ENCODE measurements around the gene NTSR1. TPM values are rescaled to one million over a fixed set of nuclear protein-coding genes. Genes with fewer than 3 reads are reported as not detected.

NTSR1 gene
- total and polyA plus RNA-seq, 2 experiments from 2014 or later = not detected

DNA sequence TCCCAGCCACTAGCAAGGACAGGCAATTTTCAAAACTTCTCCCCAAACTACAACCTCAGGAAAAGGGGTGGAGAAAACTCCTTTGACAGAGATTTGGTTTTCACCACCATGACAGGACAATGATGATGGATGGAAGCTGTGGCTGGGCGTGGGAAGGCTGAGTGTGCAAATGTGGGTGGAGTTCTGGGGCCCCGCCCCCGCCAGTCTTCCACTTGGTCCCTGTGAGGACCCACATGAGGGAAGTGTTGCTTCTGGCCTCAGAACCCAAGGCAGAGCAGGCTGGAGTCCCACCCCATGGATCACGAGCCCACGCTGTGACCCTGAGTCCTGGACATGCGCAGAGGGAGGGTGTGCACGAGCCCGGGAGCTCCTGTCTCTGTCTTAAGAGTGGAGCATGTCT is 66.1 kb downstream of the NTSR1 start:
- Histone ChIP-seq H3K9me3 (ENCODE audit: low read depth) (no peaks in the 10 kb centered on the region), H3K4me3 (no peak overlapping the region), H3K27ac (no peak overlapping the region), H3K4me2 (ENCODE audit: unreplicated experiment) (no peak overlapping the region), H3K27me3 (replicated peaks; ENCODE audit: insufficient read depth) (no peaks in the 10 kb centered on the region), H3K79me2 (ENCODE audit: insufficient read depth) (no peaks in the 10 kb centered on the region), H3K36me3 (ENCODE audit: low read depth) (no peaks in the 10 kb centered on the region), H4K20me1 (ENCODE audit: insufficient read depth) (no peaks in the 10 kb centered on the region), H3F3A (ENCODE audit: insufficient read depth) (no peaks in the 10 kb centered on the region), H2AFZ (no peak overlapping the region), H3K9ac (no peak overlapping the region), H3K4me1 (ENCODE audit: insufficient read depth) (peaks cover 6% of the 10 kb centered on the region), H3K9me2 (ENCODE audit: insufficient read depth) (no peaks in the 10 kb centered on the region)
- 50 to 61% methylated on average over 8 of the region's 8 CpGs for WGBS, 2 experiments (ENCODE audit: low coverage in 1 of 2, low lambda C conversion rate in 2 of 2, missing lambda C conversion rate in 2 of 2)
- DNase-seq = no peak
- in situ Hi-C loops (cut with MboI) = loop anchor here (25.0 kb wide), 1 partner anchor 262 kb away; no protein-coding TSS in a partner anchor
- no peak for TF ChIP-seq EZH2 (IDR thresholded peaks at IDR 0.05; ENCODE audit: insufficient read depth, poor library complexity, severe bottlenecking)
- no peak for TF ChIP-seq EZH2phosphoT487 (IDR thresholded peaks at IDR 0.05; ENCODE audit: insufficient read depth, low read depth)

GRCh38 chr20:62775206-62775605 is 66.6 kb downstream of the NTSR1 start:
- no peak for TF ChIP-seq EZH2 (IDR thresholded peaks at IDR 0.05; ENCODE audit: insufficient read depth, poor library complexity, severe bottlenecking)
- no peak overlapping the region for H3K4me2 ChIP-seq (ENCODE audit: unreplicated experiment)
- H3K27me3 ChIP-seq (replicated peaks; ENCODE audit: insufficient read depth) = no peaks in the 10 kb centered on the region
- no peaks in the 10 kb centered on the region for H4K20me1 ChIP-seq (ENCODE audit: insufficient read depth)
- no peak for DNase-seq
- H3K9me3 ChIP-seq (ENCODE audit: low read depth) = no peaks in the 10 kb centered on the region
- no peaks in the 10 kb centered on the region for H3K36me3 ChIP-seq (ENCODE audit: low read depth)
- H3K9ac ChIP-seq = no peak overlapping the region
- 79 to 82% methylated on average over 9 of the region's 9 CpGs for WGBS, 2 experiments (ENCODE audit: low coverage in 1 of 2, low lambda C conversion rate in 2 of 2, missing lambda C conversion rate in 2 of 2)
- H3K27ac ChIP-seq = no peak overlapping the region
- H2AFZ ChIP-seq = no peak overlapping the region
- no peaks in the 10 kb centered on the region for H3F3A ChIP-seq (ENCODE audit: insufficient read depth)
- peaks cover 6% of the 10 kb centered on the region for H3K4me1 ChIP-seq (ENCODE audit: insufficient read depth)
- H3K79me2 ChIP-seq (ENCODE audit: insufficient read depth) = no peaks in the 10 kb centered on the region
- no peak overlapping the region for H3K4me3 ChIP-seq
- in situ Hi-C loops (cut with MboI) = loop anchor here (25.0 kb wide), 1 partner anchor 263 kb away; no protein-coding TSS in a partner anchor
- no peaks in the 10 kb centered on the region for H3K9me2 ChIP-seq (ENCODE audit: insufficient read depth)

DNA sequence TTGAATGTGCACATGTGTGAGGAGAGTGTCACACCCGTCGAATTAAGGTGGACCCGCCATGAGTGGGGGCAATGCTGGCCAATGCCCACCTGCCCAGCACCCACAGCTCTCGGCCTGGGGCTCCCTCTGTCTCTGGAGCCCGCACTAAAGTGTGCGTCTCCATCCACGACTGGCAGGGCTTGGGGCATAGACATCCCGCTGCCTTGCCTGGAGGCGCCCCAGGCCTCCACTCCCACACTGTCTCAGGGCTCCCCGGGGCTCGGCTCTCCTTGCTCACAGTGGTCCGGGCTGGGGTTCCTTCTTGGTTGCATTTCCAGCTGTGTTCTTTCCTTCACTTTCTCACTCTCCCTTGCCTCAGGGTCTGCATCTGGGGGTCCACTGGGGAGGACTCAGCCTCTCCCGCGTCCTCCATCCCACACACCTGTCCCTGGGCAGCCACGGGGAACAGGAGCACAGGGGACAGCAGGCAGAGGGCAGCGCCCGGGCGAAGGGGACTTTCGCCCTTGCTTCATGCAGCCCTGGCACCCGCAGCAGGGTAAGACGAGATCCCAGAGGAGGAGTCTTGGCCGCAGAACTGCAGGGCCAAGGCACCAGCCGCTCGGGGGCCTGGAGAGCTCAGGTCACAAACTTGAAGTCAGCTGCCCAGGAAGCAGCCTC is 67.5 kb downstream of the NTSR1 start:
- WGBS, 2 experiments (ENCODE audit: low coverage in 1 of 2, low lambda C conversion rate in 2 of 2, missing lambda C conversion rate in 2 of 2) = 69 to 70% methylated on average over 24 of the region's 24 CpGs
- peaks cover 6% of the 10 kb centered on the region for H3K4me1 ChIP-seq (ENCODE audit: insufficient read depth)
- no peak overlapping the region for H3K27ac ChIP-seq
- TF ChIP-seq EZH2phosphoT487 (IDR thresholded peaks at IDR 0.05; ENCODE audit: insufficient read depth, low read depth) (no peak), EZH2 (IDR thresholded peaks at IDR 0.05; ENCODE audit: insufficient read depth, poor library complexity, severe bottlenecking) (no peak)
- H3K27me3 ChIP-seq (replicated peaks; ENCODE audit: insufficient read depth) = no peaks in the 10 kb centered on the region
- H3K36me3 ChIP-seq (ENCODE audit: low read depth) = no peaks in the 10 kb centered on the region
- H3K9ac ChIP-seq = no peak overlapping the region
- H3F3A ChIP-seq (ENCODE audit: insufficient read depth) = no peaks in the 10 kb centered on the region
- H2AFZ ChIP-seq = no peak overlapping the region
- DNase-seq = no peak
- in situ Hi-C loops (cut with MboI) = loop anchor here (25.0 kb wide), 1 partner anchor 264 kb away; no protein-coding TSS in a partner anchor
- H3K79me2 ChIP-seq (ENCODE audit: insufficient read depth) = no peaks in the 10 kb centered on the region
- no peaks in the 10 kb centered on the region for H3K9me3 ChIP-seq (ENCODE audit: low read depth)
- no peak overlapping the region for H3K4me2 ChIP-seq (ENCODE audit: unreplicated experiment)
- H3K4me3 ChIP-seq = no peak overlapping the region
- H4K20me1 ChIP-seq (ENCODE audit: insufficient read depth) = no peaks in the 10 kb centered on the region
- no peaks in the 10 kb centered on the region for H3K9me2 ChIP-seq (ENCODE audit: insufficient read depth)

DNA sequence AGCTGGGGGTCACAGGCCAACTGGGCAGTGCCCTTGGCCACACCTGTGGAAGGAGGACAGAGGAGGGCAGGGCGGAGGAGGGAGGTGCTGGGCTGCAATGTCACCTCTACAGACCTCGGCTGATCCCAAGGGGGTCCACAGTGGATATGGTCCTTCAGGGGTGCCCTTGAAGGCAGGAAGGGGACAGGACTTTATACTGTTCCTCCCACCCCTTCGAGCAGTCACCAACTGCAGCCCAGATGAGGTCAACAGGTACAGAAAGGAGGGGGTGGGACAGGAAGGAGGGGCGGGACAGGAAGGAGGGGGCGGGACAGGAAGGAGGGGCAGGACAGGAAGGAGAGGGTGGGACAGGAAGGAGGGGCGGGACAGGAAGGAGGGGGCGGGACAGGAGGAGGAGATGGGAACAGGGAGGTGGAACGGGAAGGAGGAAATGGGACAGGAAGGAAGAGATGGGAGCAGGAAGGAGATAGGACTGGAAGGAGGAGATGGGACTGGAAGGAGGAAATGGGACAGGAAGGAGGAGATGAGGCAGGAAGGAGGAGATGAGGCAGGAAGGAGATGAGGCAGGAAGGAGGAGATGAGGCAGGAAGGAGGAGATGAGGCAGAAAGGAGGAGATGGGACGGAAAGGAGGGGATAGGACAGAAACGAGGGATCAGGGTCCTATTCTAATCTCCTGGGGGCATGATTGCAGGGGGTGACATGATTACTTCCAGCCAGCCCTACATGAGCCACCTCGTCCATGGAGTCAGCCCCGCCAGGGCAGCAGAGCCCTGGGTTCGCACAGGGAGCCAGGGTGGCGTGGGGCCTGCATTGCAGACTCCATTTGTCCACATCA is 68.3 kb downstream of the NTSR1 start:
- H3K27me3 ChIP-seq (replicated peaks; ENCODE audit: insufficient read depth) = no peaks in the 10 kb centered on the region
- no peak overlapping the region for H3K9ac ChIP-seq
- in situ Hi-C loops (cut with MboI) = loop anchor here (25.0 kb wide), 1 partner anchor 265 kb away; no protein-coding TSS in a partner anchor
- no peaks in the 10 kb centered on the region for H3K79me2 ChIP-seq (ENCODE audit: insufficient read depth)
- H3K4me1 ChIP-seq (ENCODE audit: insufficient read depth) = peaks cover 6% of the 10 kb centered on the region
- H3K9me2 ChIP-seq (ENCODE audit: insufficient read depth) = no peaks in the 10 kb centered on the region
- no peak overlapping the region for H2AFZ ChIP-seq
- no peak for DNase-seq
- no peaks in the 10 kb centered on the region for H3K9me3 ChIP-seq (ENCODE audit: low read depth)
- H3K4me3 ChIP-seq = no peak overlapping the region
- TF ChIP-seq EZH2phosphoT487 (IDR thresholded peaks at IDR 0.05; ENCODE audit: insufficient read depth, low read depth) (no peak), EZH2 (IDR thresholded peaks at IDR 0.05; ENCODE audit: insufficient read depth, poor library complexity, severe bottlenecking) (no peak)
- no peaks in the 10 kb centered on the region for H3K36me3 ChIP-seq (ENCODE audit: low read depth)
- H4K20me1 ChIP-seq (ENCODE audit: insufficient read depth) = no peaks in the 10 kb centered on the region
- WGBS, 2 experiments (ENCODE audit: low coverage in 1 of 2, low lambda C conversion rate in 2 of 2, missing lambda C conversion rate in 2 of 2) = 52 to 56% methylated on average over 11 to 14 of the region's 14 CpGs
- no peaks in the 10 kb centered on the region for H3F3A ChIP-seq (ENCODE audit: insufficient read depth)
- H3K4me2 ChIP-seq (ENCODE audit: unreplicated experiment) = no peak overlapping the region
- no peak overlapping the region for H3K27ac ChIP-seq
